DND-41 (cell line): ENCODE measurements around the gene DENND5B.

Source experiments
- EZH2 ChIP-seq: IDR thresholded peaks from 3 replicates; pipeline ENCODE4 v1.6.1; 2012; ENCODE audit warnings: borderline replicate concordance, low read depth, mild to moderate bottlenecking, moderate library complexity, low read length, inconsistent platforms; ENCODE audit not compliant: severe bottlenecking
- TF ChIP-seq, protein P1 (sequence below): IDR thresholded peaks from 2 replicates; pipeline ENCODE4 v1.5.1; 2012; ENCODE audit warnings: borderline replicate concordance, low read length, moderate library complexity, mild to moderate bottlenecking; ENCODE audit not compliant: poor library complexity, severe bottlenecking; ENCODE audit errors: extremely low read depth

DNA sequence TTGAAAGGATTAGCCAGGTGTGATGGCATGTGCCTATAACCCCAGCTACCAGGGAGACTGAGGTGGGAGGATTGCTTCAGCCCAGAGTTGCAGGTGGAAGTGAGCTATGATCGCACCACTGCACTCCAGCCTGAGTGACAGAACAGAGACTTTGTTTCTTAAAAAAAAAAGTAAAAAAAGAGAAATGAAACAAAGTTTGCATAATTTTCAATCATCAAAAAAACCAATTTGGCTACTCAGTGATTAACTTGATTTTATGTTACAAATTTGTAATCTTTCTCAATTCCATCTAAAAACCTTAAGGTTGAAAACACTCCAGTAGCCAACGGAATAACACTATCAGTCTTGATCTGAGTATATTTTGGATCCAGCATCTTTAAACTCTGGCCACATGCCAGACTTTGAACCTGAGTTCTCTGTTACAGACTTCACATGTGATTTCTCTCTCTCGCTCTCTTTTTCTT, 12.6 kb upstream of the DENND5B start:
- TF ChIP-seq, protein P1, sequence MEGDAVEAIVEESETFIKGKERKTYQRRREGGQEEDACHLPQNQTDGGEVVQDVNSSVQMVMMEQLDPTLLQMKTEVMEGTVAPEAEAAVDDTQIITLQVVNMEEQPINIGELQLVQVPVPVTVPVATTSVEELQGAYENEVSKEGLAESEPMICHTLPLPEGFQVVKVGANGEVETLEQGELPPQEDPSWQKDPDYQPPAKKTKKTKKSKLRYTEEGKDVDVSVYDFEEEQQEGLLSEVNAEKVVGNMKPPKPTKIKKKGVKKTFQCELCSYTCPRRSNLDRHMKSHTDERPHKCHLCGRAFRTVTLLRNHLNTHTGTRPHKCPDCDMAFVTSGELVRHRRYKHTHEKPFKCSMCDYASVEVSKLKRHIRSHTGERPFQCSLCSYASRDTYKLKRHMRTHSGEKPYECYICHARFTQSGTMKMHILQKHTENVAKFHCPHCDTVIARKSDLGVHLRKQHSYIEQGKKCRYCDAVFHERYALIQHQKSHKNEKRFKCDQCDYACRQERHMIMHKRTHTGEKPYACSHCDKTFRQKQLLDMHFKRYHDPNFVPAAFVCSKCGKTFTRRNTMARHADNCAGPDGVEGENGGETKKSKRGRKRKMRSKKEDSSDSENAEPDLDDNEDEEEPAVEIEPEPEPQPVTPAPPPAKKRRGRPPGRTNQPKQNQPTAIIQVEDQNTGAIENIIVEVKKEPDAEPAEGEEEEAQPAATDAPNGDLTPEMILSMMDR: no peak
- TF ChIP-seq EZH2: no peak
